ENCODE measurements around the gene IFNGR1. TPM values are rescaled to one million over a fixed set of nuclear protein-coding genes. Genes with fewer than 3 reads are reported as not detected.

Gene IFNGR1
- total and polyA plus RNA-seq, 10 of the 15 experiments (the other 5 are each of a cell fraction or from before 2014, with no cell fraction given) = 89.0 to 296 (median 138) TPM

- TF ChIP-seq, protein P1, sequence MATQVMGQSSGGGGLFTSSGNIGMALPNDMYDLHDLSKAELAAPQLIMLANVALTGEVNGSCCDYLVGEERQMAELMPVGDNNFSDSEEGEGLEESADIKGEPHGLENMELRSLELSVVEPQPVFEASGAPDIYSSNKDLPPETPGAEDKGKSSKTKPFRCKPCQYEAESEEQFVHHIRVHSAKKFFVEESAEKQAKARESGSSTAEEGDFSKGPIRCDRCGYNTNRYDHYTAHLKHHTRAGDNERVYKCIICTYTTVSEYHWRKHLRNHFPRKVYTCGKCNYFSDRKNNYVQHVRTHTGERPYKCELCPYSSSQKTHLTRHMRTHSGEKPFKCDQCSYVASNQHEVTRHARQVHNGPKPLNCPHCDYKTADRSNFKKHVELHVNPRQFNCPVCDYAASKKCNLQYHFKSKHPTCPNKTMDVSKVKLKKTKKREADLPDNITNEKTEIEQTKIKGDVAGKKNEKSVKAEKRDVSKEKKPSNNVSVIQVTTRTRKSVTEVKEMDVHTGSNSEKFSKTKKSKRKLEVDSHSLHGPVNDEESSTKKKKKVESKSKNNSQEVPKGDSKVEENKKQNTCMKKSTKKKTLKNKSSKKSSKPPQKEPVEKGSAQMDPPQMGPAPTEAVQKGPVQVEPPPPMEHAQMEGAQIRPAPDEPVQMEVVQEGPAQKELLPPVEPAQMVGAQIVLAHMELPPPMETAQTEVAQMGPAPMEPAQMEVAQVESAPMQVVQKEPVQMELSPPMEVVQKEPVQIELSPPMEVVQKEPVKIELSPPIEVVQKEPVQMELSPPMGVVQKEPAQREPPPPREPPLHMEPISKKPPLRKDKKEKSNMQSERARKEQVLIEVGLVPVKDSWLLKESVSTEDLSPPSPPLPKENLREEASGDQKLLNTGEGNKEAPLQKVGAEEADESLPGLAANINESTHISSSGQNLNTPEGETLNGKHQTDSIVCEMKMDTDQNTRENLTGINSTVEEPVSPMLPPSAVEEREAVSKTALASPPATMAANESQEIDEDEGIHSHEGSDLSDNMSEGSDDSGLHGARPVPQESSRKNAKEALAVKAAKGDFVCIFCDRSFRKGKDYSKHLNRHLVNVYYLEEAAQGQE (IDR thresholded peaks at IDR 0.05; ENCODE audit: low read depth, low read length) = no peak
Observed at GRCh38 chr6:137163732-137164318, 55.4 kb downstream of the IFNGR1 start (continued).

DNA sequence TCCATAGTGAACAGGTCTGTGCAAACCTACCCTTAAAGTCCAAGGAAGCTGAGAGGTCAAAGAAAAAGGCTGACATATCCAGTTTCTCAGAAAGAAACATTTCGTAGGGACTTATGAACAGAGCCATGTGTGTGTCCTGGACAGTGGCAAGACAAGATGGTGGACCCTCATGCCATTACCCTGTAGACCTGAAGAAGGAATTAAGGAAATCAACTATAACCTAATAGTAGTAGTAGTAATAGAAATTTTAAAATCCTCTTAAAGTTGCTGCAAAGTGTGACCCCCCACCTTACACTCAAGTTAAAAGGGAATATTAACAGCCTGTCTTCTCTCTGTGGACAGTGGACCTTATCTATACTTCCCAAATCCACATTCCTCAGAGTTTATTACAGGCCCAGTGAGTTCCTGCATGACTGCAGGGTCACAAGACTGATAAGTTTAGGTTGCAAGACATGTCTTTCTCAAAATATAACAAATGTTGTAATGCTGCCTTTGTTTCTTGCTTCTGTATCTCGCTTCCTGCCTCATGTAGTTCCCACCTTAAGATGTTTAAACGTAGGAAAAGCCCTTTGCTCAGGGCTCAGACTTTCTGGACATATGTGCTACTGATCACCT is 56.4 kb downstream of the IFNGR1 start:
- H3K4me3 ChIP-seq = no peak overlapping the region
- no peak for FAIRE-seq
- in situ Hi-C loops (cut with MboI) (no loop called here), intact Hi-C loops (cut with micrococcal nuclease; ENCODE audit: unreplicated experiment) (no loop called here)
- no TSS peak for BruUV-seq (replicated peaks)
- POLR2A ChIA-PET = interaction anchor here (1.2 to 1.4 kb wide), 3 partner anchors 10 to 477 kb away, joined by 3 to 4 read pairs (median 3); no protein-coding TSS in a partner anchor
- no peaks in the 10 kb centered on the region for H3K36me3 ChIP-seq (ENCODE audit: control insufficient read depth in 2 of 2, insufficient read depth in 2 of 2, low read length in 1 of 2)
- no peak overlapping the region for H2AFZ ChIP-seq (ENCODE audit: control insufficient read depth, low read depth, low read length)
- RAD21 ChIA-PET (ENCODE audit: unreplicated experiment) = interaction anchor here (0.7 to 2.9 kb wide), 7 partner anchors 9 to 191 kb away, joined by 3 to 8 read pairs (median 3); no protein-coding TSS in a partner anchor
- CTCF ChIA-PET = interaction anchor here (1.0 to 1.7 kb wide), 3 partner anchors 12 to 108 kb away, joined by 3 to 6 read pairs (median 4); no protein-coding TSS in a partner anchor
- no peak for DNase-seq (ENCODE audit: low read depth, low spot score)
- H3K27ac ChIP-seq (ENCODE audit: control insufficient read depth, insufficient read depth) = no peak overlapping the region
- H3K4me1 ChIP-seq (ENCODE audit: control insufficient read depth, insufficient read depth, low read length) = peaks cover 31% of the 10 kb centered on the region
- no peaks in the 10 kb centered on the region for H3K79me2 ChIP-seq (ENCODE audit: control insufficient read depth, insufficient read depth, low read length)
- peaks cover 27% of the 10 kb centered on the region for H3K9me3 ChIP-seq (replicated peaks; ENCODE audit: control insufficient read depth, insufficient read depth, low read length)
- TF ChIP-seq, protein P2, sequence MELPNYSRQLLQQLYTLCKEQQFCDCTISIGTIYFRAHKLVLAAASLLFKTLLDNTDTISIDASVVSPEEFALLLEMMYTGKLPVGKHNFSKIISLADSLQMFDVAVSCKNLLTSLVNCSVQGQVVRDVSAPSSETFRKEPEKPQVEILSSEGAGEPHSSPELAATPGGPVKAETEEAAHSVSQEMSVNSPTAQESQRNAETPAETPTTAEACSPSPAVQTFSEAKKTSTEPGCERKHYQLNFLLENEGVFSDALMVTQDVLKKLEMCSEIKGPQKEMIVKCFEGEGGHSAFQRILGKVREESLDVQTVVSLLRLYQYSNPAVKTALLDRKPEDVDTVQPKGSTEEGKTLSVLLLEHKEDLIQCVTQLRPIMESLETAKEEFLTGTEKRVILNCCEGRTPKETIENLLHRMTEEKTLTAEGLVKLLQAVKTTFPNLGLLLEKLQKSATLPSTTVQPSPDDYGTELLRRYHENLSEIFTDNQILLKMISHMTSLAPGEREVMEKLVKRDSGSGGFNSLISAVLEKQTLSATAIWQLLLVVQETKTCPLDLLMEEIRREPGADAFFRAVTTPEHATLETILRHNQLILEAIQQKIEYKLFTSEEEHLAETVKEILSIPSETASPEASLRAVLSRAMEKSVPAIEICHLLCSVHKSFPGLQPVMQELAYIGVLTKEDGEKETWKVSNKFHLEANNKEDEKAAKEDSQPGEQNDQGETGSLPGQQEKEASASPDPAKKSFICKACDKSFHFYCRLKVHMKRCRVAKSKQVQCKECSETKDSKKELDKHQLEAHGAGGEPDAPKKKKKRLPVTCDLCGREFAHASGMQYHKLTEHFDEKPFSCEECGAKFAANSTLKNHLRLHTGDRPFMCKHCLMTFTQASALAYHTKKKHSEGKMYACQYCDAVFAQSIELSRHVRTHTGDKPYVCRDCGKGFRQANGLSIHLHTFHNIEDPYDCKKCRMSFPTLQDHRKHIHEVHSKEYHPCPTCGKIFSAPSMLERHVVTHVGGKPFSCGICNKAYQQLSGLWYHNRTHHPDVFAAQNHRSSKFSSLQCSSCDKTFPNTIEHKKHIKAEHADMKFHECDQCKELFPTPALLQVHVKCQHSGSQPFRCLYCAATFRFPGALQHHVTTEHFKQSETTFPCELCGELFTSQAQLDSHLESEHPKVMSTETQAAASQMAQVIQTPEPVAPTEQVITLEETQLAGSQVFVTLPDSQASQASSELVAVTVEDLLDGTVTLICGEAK (IDR thresholded peaks at IDR 0.05; ENCODE audit: borderline replicate concordance) = no peak
- TF ChIP-seq JUNB (IDR thresholded peaks at IDR 0.05) (no peak), SRF (IDR thresholded peaks at IDR 0.05; ENCODE audit: low read depth in 2 of 2, low read length in 2 of 2) (no peak)
- no peak overlapping the region for H3K4me2 ChIP-seq (ENCODE audit: control insufficient read depth, insufficient read depth)
- ATAC-seq = no peak
- 84% methylated on average over 3 of the region's 3 CpGs for WGBS (ENCODE audit: insufficient coverage, insufficient replicate concordance, low lambda C conversion rate, missing lambda C conversion rate)
- no peaks in the 10 kb centered on the region for H3K27me3 ChIP-seq (replicated peaks in 1 of 2; ENCODE audit: control insufficient read depth in 2 of 2, insufficient read depth in 2 of 2, low read length in 1 of 2)
- H3K9ac ChIP-seq (ENCODE audit: control insufficient read depth, insufficient read depth, low read length) = no peak overlapping the region
- SMC1A ChIA-PET (ENCODE audit: uncharacterized antibody, unreplicated experiment) = interaction anchor here (0.7 to 3.7 kb wide), 10 partner anchors 9 to 86 kb away, joined by 3 to 23 read pairs (median 4); no protein-coding TSS in a partner anchor
- H4K20me1 ChIP-seq (ENCODE audit: control insufficient read depth, insufficient read depth) = no peaks in the 10 kb centered on the region

Measured in GM12878 (cell line).